ENCODE results near the gene UCK1. TPM values are rescaled to one million over a fixed set of nuclear protein-coding genes. Genes with fewer than 3 reads are reported as not detected.
"Not testable (repeated sequence)": the region's sequence is repeated elsewhere in the genome, so short reads cannot be mapped to it uniquely, and the experiment has no call there.

UCK1 gene
- total and polyA plus RNA-seq, 8 donors: 24.2 to 33.9 (median 29.0) TPM

- no peak for TF ChIP-seq CTCF (IDR thresholded peaks at IDR 0.05)
- H3K36me3 ChIP-seq: no peaks in the 10 kb centered on the region
- no peak for ATAC-seq
- H3K9me3 ChIP-seq: no peaks in the 10 kb centered on the region
- H3K4me3 ChIP-seq: no peak overlapping the region
- H3K27me3 ChIP-seq: peaks cover 26 to 47% of the 10 kb centered on the region in 2 donors
- intact Hi-C loops (cut with DNase I): no loop called here
- H3K4me1 ChIP-seq: no peaks in the 10 kb centered on the region
- no peak for DNase-seq
- H3K27ac ChIP-seq: no peak overlapping the region
Measured at GRCh38 chr9:131554843-131555351, 23.8 kb upstream of the UCK1 start.

GRCh38 chr9:131554087-131554842, 23.2 kb upstream of the UCK1 start:
- ATAC-seq: no peak
- no peak for DNase-seq
- intact Hi-C loops (cut with DNase I): no loop called here
- no peak for TF ChIP-seq CTCF (IDR thresholded peaks at IDR 0.05)
- Histone ChIP-seq H3K4me3 (no peak overlapping the region), H3K4me1 (no peaks in the 10 kb centered on the region), H3K36me3 (no peaks in the 10 kb centered on the region), H3K27me3 (peaks cover 26 to 48% of the 10 kb centered on the region in 2 donors), H3K27ac (no peak overlapping the region), H3K9me3 (no peaks in the 10 kb centered on the region)

GRCh38 chr9:131552030-131552429, 21.0 kb upstream of the UCK1 start:
- no peak for TF ChIP-seq CTCF (IDR thresholded peaks at IDR 0.05)
- peaks cover 26 to 71% of the 10 kb centered on the region in 2 donors for H3K27me3 ChIP-seq
- no peak overlapping the region for H3K4me3 ChIP-seq
- no peaks in the 10 kb centered on the region for H3K36me3 ChIP-seq
- DNase-seq (no peak), ATAC-seq (no peak)
- no peaks in the 10 kb centered on the region for H3K4me1 ChIP-seq
- intact Hi-C loops (cut with DNase I): no loop called here
- no peak overlapping the region for H3K27ac ChIP-seq
- no peaks in the 10 kb centered on the region for H3K9me3 ChIP-seq

GRCh38 chr9:131550465-131550864, 19.4 kb upstream of the UCK1 start:
- not testable (repeated sequence) for DNase-seq, ATAC-seq
- peaks cover 30 to 74% of the 10 kb centered on the region in 2 donors for H3K27me3 ChIP-seq

GRCh38 chr9:131549186-131549585, 18.1 kb upstream of the UCK1 start:
- H3K36me3 ChIP-seq; DNase-seq; H3K9me3 ChIP-seq; intact Hi-C loops (cut with DNase I); H3K4me1 ChIP-seq; H3K4me3 ChIP-seq; H3K27ac ChIP-seq; ATAC-seq: not testable (repeated sequence)
- H3K27me3 ChIP-seq: peaks cover 26 to 74% of the 10 kb centered on the region in 2 donors

More at GRCh38 chr9:131550465-131550864, 19.4 kb upstream of the UCK1 start:
- H3K9me3 ChIP-seq; H3K4me3 ChIP-seq; H3K27ac ChIP-seq; H3K4me1 ChIP-seq; H3K36me3 ChIP-seq; intact Hi-C loops (cut with DNase I): not testable (repeated sequence)

- DNase-seq (peak in 1 of 4 donors; percentile 76), ATAC-seq (peak; percentile 34)
- H3K4me1 ChIP-seq: peaks cover 6 to 7% of the 10 kb centered on the region in 2 donors
- TF ChIP-seq CTCF (IDR thresholded peaks at IDR 0.05): no peak
- no peaks in the 10 kb centered on the region for H3K36me3 ChIP-seq
- intact Hi-C loops (cut with DNase I): no loop called here
- H3K4me3 ChIP-seq: peak overlapping the region; percentile 15 to 29
- H3K27ac ChIP-seq: no peak overlapping the region
- peaks cover 0 to 19% of the 10 kb centered on the region in 2 donors for H3K9me3 ChIP-seq
- peaks cover 17 to 61% of the 10 kb centered on the region in 2 donors for H3K27me3 ChIP-seq
Measured at GRCh38 chr9:131546336-131547084, 15.4 kb upstream of the UCK1 start.
